Heart right ventricle (tissue), 16 donors: Measurements from ENCODE around the gene ACBD4. TPM values are rescaled to one million over a fixed set of nuclear protein-coding genes. Genes with fewer than 3 reads are reported as not detected.
A peak's percentile ranks its signal among the peaks of the same experiment; 100 is the strongest.

Experiments used
- ATAC-seq, 8 donors: fragments of 200-7000 bp; cut with Tn5 transposase; one replicate each; pipeline ENCODE4 v1.9.1; 2020; ENCODE audit warnings: mild to moderate bottlenecking in 8 of 8, moderate library complexity in 8 of 8, moderate number of reproducible peaks in 1 of 8
- DNase-seq, 2 donors: peaks; one replicate each; pipeline ENCODE4 v3.0.0-alpha.2; 2020
- H3K27ac ChIP-seq, 10 donors: fragments of 200-600 bp; sonication (generic) in 2 of 10; one replicate each; pipeline versions ENCODE4 v1.5.0 to v1.8.0; 2020 to 2022; ENCODE audit warnings: mild to moderate bottlenecking in 3 of 10
- H3K27me3 ChIP-seq, 7 donors: fragments of 200-600 bp; one replicate each; pipeline ENCODE4 v1.8.0; 2021 to 2022; ENCODE audit warnings: mild to moderate bottlenecking in 2 of 7
- H3K36me3 ChIP-seq, 9 donors: fragments of 200-600 bp; sonication (generic) in 1 of 9; one replicate each; pipeline versions ENCODE4 v1.5.0 to v1.8.0; 2020 to 2022; ENCODE audit warnings: mild to moderate bottlenecking in 2 of 9
- H3K4me1 ChIP-seq, 9 donors: fragments of 200-600 bp; sonication (generic) in 1 of 9; one replicate each; pipeline versions ENCODE4 v1.5.0 to v1.8.0; 2020 to 2022; ENCODE audit warnings: mild to moderate bottlenecking in 4 of 9
- H3K4me3 ChIP-seq, 10 donors: fragments of 200-600 bp; sonication (generic) in 2 of 10; one replicate each; pipeline versions ENCODE4 v1.5.0 to v1.8.0; 2020 to 2022; ENCODE audit warnings: mild to moderate bottlenecking in 7 of 10, moderate library complexity in 2 of 10
- H3K9me3 ChIP-seq, 11 donors: fragments of 200-600 bp in 10 of 11; sonication (generic) in 2 of 11; one replicate each; pipeline versions ENCODE4 v1.5.0 to v1.8.0; 2013 to 2022; ENCODE audit warnings: mild to moderate bottlenecking in 2 of 11, control low read depth in 1 of 11, moderate library complexity in 1 of 11
- WGBS, 2 donors: extraction: QIAGEN DNeasy Blood & Tissue Kit; methylation state at CpG; one replicate each; pipeline ENCODE4 v1.1.7; 2013; ENCODE audit warnings: inconsistent platforms in 1 of 2; 5-methylcytosine and 5-hydroxymethylcytosine counted together
- intact Hi-C, 10 donors: fragments of 100-400 bp; cut with DNase I; formaldehyde crosslinking; loops; one replicate each; pipeline versions ENCODE4 v1.11.1 to v1.14.2; 2022
- polyA plus RNA-seq, 2 donors: library from polyadenylated mRNA; stranded (reverse); fragments of 200-250 nt; gene quantifications; one replicate each; pipeline ENCODE4 v1.2.3, GENCODE V29; 2013
- total RNA-seq, 10 donors: library from RNA; stranded (reverse); fragmentation: NEBNext Ultra II Directional in 3 of 10; extraction: Animal tissue kit (Norgen Biotek cat#: 25700) in 3 of 10; gene quantifications; one replicate each; pipeline versions ENCODE4 v1.2.1 to v1.2.4, GENCODE V29; 2021 to 2023
- TF ChIP-seq, protein P1 (sequence below), 9 donors: fragments of 200-600 bp; sonication (generic) in 2 of 9; IDR thresholded peaks; one replicate each; pipeline versions ENCODE4 v1.5.0 to v1.8.0; 2021 to 2022; ENCODE audit warnings: antibody characterized with exemption in 9 of 9, mild to moderate bottlenecking in 5 of 9, moderate library complexity in 1 of 9
- donor health status: Arrhythmogenic right ventricular cardiomyopathy.
- donor health status: ischemic (EF 13 %, LVEDD 7.1; RV severe dilation, severe dysfunction).
- donor health status: healthy with polysubstance abuse.
- donor health status: DM: no; HTN: yes; CAD: no.
- donor health status: DM: no; HTN: no; CAD: no.
- donor health status: ischemic (EF 25% LVEDD 6.9; RV normal size, moderate dysfunction).
- donor health status: ischemic (EF 25% LVEDD 5.7; RV mildly dilated, moderate dysfunction).
- donor health status: healthy.
- donor health status: DM: yes; HTN: yes; CAD: no.
- donor health status: Ischemic cardiomyopathy.
- donor health status: ischemic (EF 35%, LVEDD 5.7; RV mildly dilated, moderate dysfunction).
- donor health status: nonischemic (EF 11% LVEDD 7.7; RV severe dilation, severe dysfunction).
- donor health status: DM: yes; HTN: yes; CAD: no.
- donor health status: PGD.
- donor health status: ischemic (EF 29% LVEDD 5.4; RV normal size, mild dysfunction).
- donor health status: nonischemic (EF 23%, LVEDD 6.1; RV moderate dilation, normal function).

The ACBD4 gene
- total and polyA plus RNA-seq, 12 donors, result 4.2 to 16.7 (median 7.3) TPM

DNA sequence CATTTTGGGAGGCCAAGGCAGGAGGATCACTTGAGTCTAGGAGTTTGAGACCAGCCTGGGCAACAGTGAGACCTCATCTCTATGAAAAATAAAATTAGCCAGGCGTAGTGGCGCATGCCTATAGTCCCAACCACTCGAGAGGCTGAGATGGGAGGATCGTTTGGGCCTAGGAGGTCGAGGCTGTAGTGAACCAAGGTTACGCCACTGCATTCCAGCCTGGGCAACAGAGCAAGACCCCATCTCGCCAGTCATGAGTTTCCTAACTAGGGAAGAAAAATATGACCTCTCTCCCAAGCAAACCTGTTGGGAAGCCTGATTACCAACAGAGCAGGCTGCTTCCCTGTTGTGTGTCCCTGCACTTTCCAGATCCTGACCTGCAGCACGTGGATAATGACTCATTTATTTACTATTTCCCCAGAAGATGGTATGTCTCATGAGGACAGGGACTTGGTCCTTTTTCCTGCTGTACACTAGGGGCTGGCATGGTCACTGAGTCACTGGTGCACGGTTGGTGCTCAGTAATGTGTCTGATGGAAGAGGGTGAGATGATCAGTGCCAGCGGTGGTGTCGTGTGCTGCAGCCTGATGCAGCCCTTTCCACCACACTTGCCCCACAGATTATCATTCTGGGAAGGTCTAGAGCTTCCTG lies 43.6 kb upstream of the ACBD4 start:
- H3K9me3 ChIP-seq, result no peaks in the 10 kb centered on the region
- no peak for ATAC-seq
- H3K4me1 ChIP-seq, result peaks cover 8 to 54% (median 40%) of the 10 kb centered on the region in 9 donors
- H3K4me3 ChIP-seq, result no peak overlapping the region
- intact Hi-C loops, result loop anchor here in 6 of 10 donors (10.0 kb wide), 3 partner anchors 67 to 177 kb away; partner anchors contain the start of gene GFAP (in 4 of the 6)
- WGBS, 2 donors, result 86 to 89% methylated on average over 11 of the region's 11 CpGs
- TF ChIP-seq, protein P1, sequence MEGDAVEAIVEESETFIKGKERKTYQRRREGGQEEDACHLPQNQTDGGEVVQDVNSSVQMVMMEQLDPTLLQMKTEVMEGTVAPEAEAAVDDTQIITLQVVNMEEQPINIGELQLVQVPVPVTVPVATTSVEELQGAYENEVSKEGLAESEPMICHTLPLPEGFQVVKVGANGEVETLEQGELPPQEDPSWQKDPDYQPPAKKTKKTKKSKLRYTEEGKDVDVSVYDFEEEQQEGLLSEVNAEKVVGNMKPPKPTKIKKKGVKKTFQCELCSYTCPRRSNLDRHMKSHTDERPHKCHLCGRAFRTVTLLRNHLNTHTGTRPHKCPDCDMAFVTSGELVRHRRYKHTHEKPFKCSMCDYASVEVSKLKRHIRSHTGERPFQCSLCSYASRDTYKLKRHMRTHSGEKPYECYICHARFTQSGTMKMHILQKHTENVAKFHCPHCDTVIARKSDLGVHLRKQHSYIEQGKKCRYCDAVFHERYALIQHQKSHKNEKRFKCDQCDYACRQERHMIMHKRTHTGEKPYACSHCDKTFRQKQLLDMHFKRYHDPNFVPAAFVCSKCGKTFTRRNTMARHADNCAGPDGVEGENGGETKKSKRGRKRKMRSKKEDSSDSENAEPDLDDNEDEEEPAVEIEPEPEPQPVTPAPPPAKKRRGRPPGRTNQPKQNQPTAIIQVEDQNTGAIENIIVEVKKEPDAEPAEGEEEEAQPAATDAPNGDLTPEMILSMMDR (IDR thresholded peaks at IDR 0.05), result no peak
- no peaks in the 10 kb centered on the region for H3K27me3 ChIP-seq
- H3K27ac ChIP-seq, result peak overlapping the region; percentile 65 to 94 (median 88)
- H3K36me3 ChIP-seq, result peaks cover 0 to 99% (median 51%) of the 10 kb centered on the region in 9 donors
- no peak for DNase-seq

DNA sequence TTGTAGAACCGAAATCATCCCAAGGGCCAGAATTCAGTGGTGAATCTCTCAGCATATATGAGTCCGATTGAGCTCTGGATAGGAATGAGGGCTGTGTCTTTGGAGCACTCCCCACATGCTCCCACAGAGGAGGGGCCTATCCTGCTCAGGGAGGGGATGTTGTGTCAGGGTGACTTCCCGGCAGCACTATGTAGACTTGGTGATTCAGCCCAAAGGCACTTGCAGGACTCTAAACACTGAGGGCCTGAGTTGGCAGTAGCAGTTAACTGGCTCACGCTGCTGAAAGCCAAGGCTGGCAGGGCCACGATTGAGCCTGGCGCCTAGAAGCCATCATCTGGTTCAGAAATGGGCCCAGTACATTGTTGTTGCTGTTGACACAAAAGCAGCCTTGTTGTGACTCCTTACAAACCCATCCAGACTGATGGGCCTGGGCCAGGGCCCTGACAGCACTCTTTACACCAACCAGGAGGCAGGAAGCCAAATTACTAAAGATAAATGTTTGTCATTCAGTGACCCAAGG lies 42.5 kb upstream of the ACBD4 start:
- peak; percentile 93 to 96 (median 94) for ATAC-seq
- TF ChIP-seq, protein P1 (IDR thresholded peaks at IDR 0.05), result no peak
- peak; percentile 74 to 77 for DNase-seq
- intact Hi-C loops, result loop anchor here in 6 of 10 donors (10.0 kb wide), 3 partner anchors 68 to 178 kb away; partner anchors contain the start of gene GFAP (in 4 of the 6)
- Histone ChIP-seq H3K4me3 (no peak overlapping the region), H3K36me3 (peaks cover 0 to 99% (median 59%) of the 10 kb centered on the region in 9 donors), H3K27ac (peak overlapping the region; percentile 65 to 94 (median 88)), H3K27me3 (no peaks in the 10 kb centered on the region), H3K9me3 (no peaks in the 10 kb centered on the region), H3K4me1 (peaks cover 6 to 47% (median 30%) of the 10 kb centered on the region in 9 donors)
- 39 to 40% methylated on average over 6 of the region's 6 CpGs for WGBS, 2 donors

DNA sequence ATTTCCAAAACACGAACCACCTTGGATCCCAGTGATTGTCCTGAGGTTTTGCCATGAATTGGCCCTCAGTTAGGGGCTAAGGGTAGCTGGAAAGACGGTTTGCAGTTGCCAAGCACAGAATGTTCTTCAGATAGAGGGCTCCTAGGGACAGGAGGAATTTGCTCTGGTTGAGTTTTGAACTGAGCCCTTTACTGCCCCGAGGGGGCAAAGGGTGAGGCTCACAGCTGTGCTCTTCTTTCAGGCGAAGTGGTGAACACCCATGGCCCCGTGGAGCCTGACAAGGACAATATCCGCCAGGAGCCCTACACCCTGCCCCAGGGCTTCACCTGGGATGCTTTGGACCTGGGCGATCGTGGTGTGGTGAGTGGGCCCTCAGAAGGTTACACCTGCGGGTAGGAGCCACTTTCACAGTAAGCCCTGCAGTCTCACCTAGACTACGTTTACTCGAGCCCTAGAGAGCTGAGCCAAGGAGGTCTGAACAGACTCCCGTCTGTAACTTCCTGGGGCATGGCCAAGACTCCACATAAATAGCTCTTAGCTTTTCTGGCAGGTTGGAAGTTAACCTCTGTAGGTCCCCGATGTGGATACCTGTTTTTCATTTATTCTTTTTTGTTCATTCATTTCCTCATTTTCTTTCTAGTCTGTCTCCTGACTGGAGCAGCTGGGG lies 41.9 kb upstream of the ACBD4 start:
- Histone ChIP-seq H3K4me1 (peaks cover 5 to 47% (median 32%) of the 10 kb centered on the region in 9 donors), H3K4me3 (no peak overlapping the region), H3K9me3 (no peaks in the 10 kb centered on the region), H3K27ac (peak overlapping the region; percentile 65 to 94 (median 88)), H3K36me3 (peaks cover 0 to 99% (median 65%) of the 10 kb centered on the region in 9 donors), H3K27me3 (no peaks in the 10 kb centered on the region)
- intact Hi-C loops, result loop anchor here in 6 of 10 donors (10.0 kb wide), 3 partner anchors 69 to 179 kb away; partner anchors contain the start of gene GFAP (in 4 of the 6)
- TF ChIP-seq, protein P1 (IDR thresholded peaks at IDR 0.05), result no peak
- DNase-seq (peak in 1 of 2 donors; percentile 36), ATAC-seq (peak; percentile 16 to 74 (median 60))
- WGBS, 2 donors, result 48 to 50% methylated on average over 13 of the region's 13 CpGs

DNA sequence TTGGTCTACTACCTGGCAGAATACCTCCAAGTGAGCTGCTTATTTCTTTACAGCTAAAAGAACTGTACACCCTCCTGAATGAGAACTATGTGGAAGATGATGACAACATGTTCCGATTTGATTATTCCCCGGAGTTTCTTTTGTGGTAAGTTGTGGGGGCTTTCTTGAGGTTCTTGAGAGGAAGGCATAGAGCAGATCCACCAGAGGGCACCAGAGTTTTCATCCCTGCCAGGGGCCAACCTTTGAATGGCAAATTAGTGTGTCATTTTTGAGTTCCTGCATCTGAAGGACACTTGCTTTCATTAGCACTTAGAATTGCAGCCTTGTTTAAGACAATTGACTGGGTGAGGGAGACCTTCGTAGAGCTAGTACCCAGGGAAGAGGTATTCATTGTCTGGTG lies 39.3 kb upstream of the ACBD4 start:
- Histone ChIP-seq H3K4me3 (no peak overlapping the region), H3K4me1 (peaks cover 5 to 53% (median 35%) of the 10 kb centered on the region in 9 donors), H3K9me3 (no peaks in the 10 kb centered on the region), H3K27me3 (no peaks in the 10 kb centered on the region), H3K27ac (peak overlapping the region in 4 of 10 donors; percentile 1 to 17 (median 2)), H3K36me3 (peaks cover 0 to 100% (median 55%) of the 10 kb centered on the region in 9 donors)
- TF ChIP-seq, protein P1 (IDR thresholded peaks at IDR 0.05), result peak in 8 of 9 donors; percentile 32 to 63 (median 49)
- no peak for ATAC-seq
- DNase-seq, result no peak
- WGBS, 2 donors, result 74 to 75% methylated on average over 3 of the region's 3 CpGs
- intact Hi-C loops, result loop anchor here (1.0 to 10.0 kb wide), 11 partner anchors 35 to 184 kb away; partner anchors contain the start of genes GFAP (in 5 of the 10), PLCD3 (in 2 of the 10) and DCAKD (in 1 of the 10)
